HCT116 (cell line): Measurements from ENCODE around the gene CD84. TPM values are rescaled to one million over a fixed set of nuclear protein-coding genes. Genes with fewer than 3 reads are reported as not detected.
A peak's percentile ranks its signal among the peaks of the same experiment; 100 is the strongest.

Source experiments
- ATAC-seq: fragments of 200-7000 bp; cut with Tn5 transposase; 2 replicates; pipeline ENCODE4 v1.9.1; 2020; ENCODE audit warnings: mild to moderate bottlenecking, moderate library complexity
- BruUV-seq: library from RNA; stranded (reverse); fragments of 400-500 nt; replicated peaks from 2 replicates; lab custom pipeline; 2021; lab: Mats Ljungman, UMichigan
- CTCF ChIA-PET: fragments of 300-600 bp; sonication (Branson Sonifier 250); formaldehyde crosslinking; loops from one replicate; lab custom pipeline; 2021; ENCODE audit warnings: antibody characterized with exemption; lab: Charles Lee
- POLR2A ChIA-PET: fragments of 300-600, 350-600 bp; sonication (Branson Sonifier 250); formaldehyde crosslinking; loops from one replicate; lab custom pipeline; 2021; ENCODE audit warnings: antibody characterized with exemption; lab: Charles Lee
- RAD21 ChIA-PET, 2 experiments: fragments of 300-600 bp; sonication (Branson Sonifier 250); formaldehyde crosslinking; loops; one replicate each; lab custom pipeline; 2023; ENCODE audit warnings: low total read pairs in 2 of 2; ENCODE audit not compliant: uncharacterized antibody in 2 of 2, unreplicated experiment in 2 of 2, low non-redundant PET in 1 of 2; lab: Charles Lee
- DNase-seq: peaks from one replicate; pipeline ENCODE4 v3.0.0-alpha.2; 2010; ENCODE audit warnings: low read depth, low spot score
- H2AFZ ChIP-seq: fragments of 200-600 bp; shearing (Covaris generic), sonication (generic); 2 replicates; pipeline ENCODE4 v1.6.1; 2017; ENCODE audit warnings: low read depth, mixed run types, mixed read lengths, antibody characterized with exemption, low read length; ENCODE audit not compliant: poor library complexity, severe bottlenecking
- H3K27ac ChIP-seq: 2 replicates; pipeline ENCODE4 v1.5.1; 2012; ENCODE audit warnings: low read depth, low read length
- H3K27me3 ChIP-seq: fragments of 200-600 bp; sonication (generic); 2 replicates; pipeline ENCODE4 v1.6.1; 2016; ENCODE audit warnings: mixed run types, low read length, mixed read lengths; ENCODE audit not compliant: insufficient read depth
- H3K36me3 ChIP-seq, 2 experiments: fragments of 200-500 bp in 1 of 2; fragments of 200-600 bp in 1 of 2; sonication (Bioruptor generic) in 1 of 2; sonication (generic) in 1 of 2; 2 replicates each; pipeline versions ENCODE4 v1.5.1 to v1.6.1; 2014 to 2016; ENCODE audit warnings: low read length in 2 of 2, inconsistent platforms in 1 of 2, mixed read lengths in 1 of 2, mixed run types in 1 of 2; ENCODE audit not compliant: insufficient read depth in 2 of 2, control insufficient read depth in 1 of 2
- H3K4me1 ChIP-seq, 2 experiments: fragments of 200-600 bp in 1 of 2; sonication (generic) in 1 of 2; 2 replicates each; pipeline versions ENCODE4 v1.5.1 to v1.6.1; 2012 to 2017; ENCODE audit warnings: low read length in 2 of 2, inconsistent platforms in 1 of 2, mild to moderate bottlenecking in 1 of 2, mixed read lengths in 1 of 2, mixed run types in 1 of 2, moderate library complexity in 1 of 2; ENCODE audit not compliant: insufficient read depth in 2 of 2, control insufficient read depth in 1 of 2
- H3K4me2 ChIP-seq: fragments of 200-600 bp; sonication (generic); 2 replicates; pipeline ENCODE4 v1.6.1; 2017; ENCODE audit warnings: mixed run types, low read length, mixed read lengths
- H3K4me3 ChIP-seq, 2 experiments: fragments of 200-600 bp in 1 of 2; sonication (generic) in 1 of 2; replicated peaks in 1 of 2; 2 replicates each; pipeline ENCODE4 v1.5.1; 2011 to 2016; ENCODE audit warnings: low read length in 2 of 2, control low read depth in 1 of 2, low read depth in 1 of 2, mild to moderate bottlenecking in 1 of 2, mixed read lengths in 1 of 2, mixed run types in 1 of 2
- H3K79me2 ChIP-seq: fragments of 200-600 bp; sonication (generic); 2 replicates; pipeline ENCODE4 v1.6.1; 2017; ENCODE audit warnings: mild to moderate bottlenecking, mixed run types, low read length, moderate library complexity, mixed read lengths; ENCODE audit not compliant: insufficient read depth
- H3K9ac ChIP-seq: fragments of 200-600 bp; sonication (generic); 2 replicates; pipeline ENCODE4 v1.6.1; 2016; ENCODE audit warnings: low read length, mixed read lengths
- H3K9me2 ChIP-seq: fragments of 200-600 bp; sonication (generic), shearing (Covaris generic); 2 replicates; pipeline ENCODE4 v1.6.1; 2017; ENCODE audit warnings: mixed run types, mild to moderate bottlenecking, moderate library complexity; ENCODE audit not compliant: insufficient read depth
- H3K9me3 ChIP-seq, 2 experiments: fragments of 200-500 bp in 1 of 2; fragments of 200-600 bp in 1 of 2; sonication (Bioruptor generic) in 1 of 2; sonication (generic) in 1 of 2; 2 replicates each; pipeline ENCODE4 v1.6.1; 2014 to 2017; ENCODE audit warnings: low read length in 2 of 2, mixed read lengths in 2 of 2, inconsistent platforms in 1 of 2, low read depth in 1 of 2, mild to moderate bottlenecking in 1 of 2, mixed run types in 1 of 2, moderate library complexity in 1 of 2; ENCODE audit not compliant: control insufficient read depth in 1 of 2, insufficient read depth in 1 of 2
- H4K20me1 ChIP-seq: fragments of 200-600 bp; sonication (generic), shearing (Covaris generic); 2 replicates; pipeline ENCODE4 v1.6.1; 2017; ENCODE audit warnings: mixed run types, mild to moderate bottlenecking, moderate library complexity; ENCODE audit not compliant: insufficient read depth
- ATF3 ChIP-seq: IDR thresholded peaks from 2 replicates; pipeline ENCODE4 v1.6.1; 2012
- CEBPB ChIP-seq: IDR thresholded peaks from 2 replicates; pipeline ENCODE4 v1.6.1; 2012; ENCODE audit warnings: low read depth
- CTCF ChIP-seq, 3 experiments: fragments of 200-600 bp in 1 of 3; sonication (generic) in 1 of 3; IDR thresholded peaks in 2 of 3; conservative IDR thresholded peaks in 1 of 3; 2 replicates each; pipeline ENCODE4 v1.5.1; 2012 to 2017; ENCODE audit warnings: low read depth in 2 of 3, low read length in 2 of 3, antibody characterized with exemption in 1 of 3, borderline replicate concordance in 1 of 3, control low read depth in 1 of 3, mild to moderate bottlenecking in 1 of 3, mixed read lengths in 1 of 3, mixed run types in 1 of 3, moderate library complexity in 1 of 3; ENCODE audit not compliant: insufficient read depth in 1 of 3
- EZH2phosphoT487 ChIP-seq: fragments of 200-600 bp; IDR thresholded peaks from 2 replicates; pipeline ENCODE4 v1.6.1; 2018; ENCODE audit warnings: antibody characterized with exemption, borderline replicate concordance
- FOSL1 ChIP-seq: IDR thresholded peaks from 2 replicates; pipeline ENCODE4 v1.6.1; 2012; ENCODE audit warnings: low read depth
- POLR2A ChIP-seq: IDR thresholded peaks from 2 replicates; pipeline ENCODE4 v1.7.0; 2011; ENCODE audit warnings: borderline replicate concordance; ENCODE audit not compliant: insufficient read depth, insufficient read length; ENCODE audit errors: extremely low read depth
- POLR2AphosphoS5 ChIP-seq: IDR thresholded peaks from 2 replicates; pipeline ENCODE4 v1.6.1; 2011; ENCODE audit warnings: mild to moderate bottlenecking, low read depth, low read length, moderate library complexity
- RAD21 ChIP-seq: IDR thresholded peaks from 2 replicates; pipeline ENCODE4 v1.6.1; 2012; ENCODE audit warnings: low read depth, mild to moderate bottlenecking
- SIN3A ChIP-seq: IDR thresholded peaks from 2 replicates; pipeline ENCODE4 v1.6.1; 2012; ENCODE audit warnings: low read depth
- TCF7L2 ChIP-seq: IDR thresholded peaks from 2 replicates; pipeline ENCODE4 v1.7.0; 2011; ENCODE audit warnings: borderline replicate concordance, inconsistent platforms; ENCODE audit not compliant: insufficient read depth, insufficient read length; ENCODE audit errors: extremely low read depth
- YY1 ChIP-seq: IDR thresholded peaks from 2 replicates; pipeline ENCODE4 v1.6.1; 2011; ENCODE audit warnings: low read length, low read depth, moderate library complexity, mild to moderate bottlenecking; ENCODE audit not compliant: insufficient replicate concordance; ENCODE audit errors: extremely low read depth
- ZBTB33 ChIP-seq: IDR thresholded peaks from 2 replicates; pipeline ENCODE4 v1.6.1; 2011; ENCODE audit warnings: mild to moderate bottlenecking, low read length, moderate library complexity; ENCODE audit not compliant: insufficient replicate concordance; ENCODE audit errors: extremely low read depth
- ZFX ChIP-seq: fragments of 450-650 bp; IDR thresholded peaks from 2 replicates; pipeline ENCODE4 v1.6.1; 2017
- ZNF274 ChIP-seq: fragments of 200-500 bp; sonication (Bioruptor generic); IDR thresholded peaks from 2 replicates; pipeline ENCODE4 v1.6.1; 2014; ENCODE audit warnings: mild to moderate bottlenecking, low read depth, low read length, inconsistent platforms
- intact Hi-C: fragments of 100-400 bp; cut with micrococcal nuclease; formaldehyde crosslinking; loops from 2 replicates; pipeline ENCODE4 v1.10.0; 2022
- total RNA-seq: library from RNA; stranded (reverse); gene quantifications from one replicate; pipeline ENCODE4 v1.2.1, GENCODE V29; 2021; ENCODE audit not compliant: unreplicated experiment

The CD84 gene
- total RNA-seq, 1 experiment from 2014 or later = 0.02 TPM

GRCh38 chr1:160607011-160607671, 27.8 kb upstream of the CD84 start:
- H3K27ac ChIP-seq = no peak overlapping the region
- no peaks in the 10 kb centered on the region for H3K36me3 ChIP-seq
- ChIA-PET RAD21 (interaction anchor here (1.0 to 1.4 kb wide), 2 partner anchors 63 to 178 kb away, joined by 3 to 5 read pairs; no protein-coding TSS in a partner anchor), POLR2A (no interaction called here), CTCF (interaction anchor here (0.8 to 2.7 kb wide), 3 partner anchors 12 to 178 kb away, joined by 3 to 17 read pairs (median 8); no protein-coding TSS in a partner anchor)
- no peaks in the 10 kb centered on the region for H4K20me1 ChIP-seq
- H2AFZ ChIP-seq = peak overlapping the region; percentile 55
- H3K9me3 ChIP-seq = no peaks in the 10 kb centered on the region
- no peaks in the 10 kb centered on the region for H3K79me2 ChIP-seq
- peaks cover 34% of the 10 kb centered on the region; the same call in 1 of the 2 replicates for H3K27me3 ChIP-seq
- TF ChIP-seq ATF3 (no peak), ZFX (no peak), SIN3A (no peak), CTCF (IDR thresholded peaks at IDR 0.05 in 2 of 3, conservative IDR thresholded peaks at IDR 0.05 in 1 of 3; ENCODE audit: borderline replicate concordance in 1 of 3, insufficient read depth in 1 of 3, low read depth in 2 of 3, low read length in 2 of 3) (peak; percentile 65 to 90 (median 87)), ZNF274 (no peak), RAD21 (peak; percentile 91), ZBTB33 (no peak), CEBPB (no peak), POLR2AphosphoS5 (no peak), EZH2phosphoT487 (no peak), POLR2A (no peak), FOSL1 (no peak), YY1 (no peak), TCF7L2 (no peak)
- no peaks in the 10 kb centered on the region for H3K9me2 ChIP-seq
- H3K4me2 ChIP-seq = no peak overlapping the region
- H3K4me1 ChIP-seq = no peaks in the 10 kb centered on the region
- intact Hi-C loops = loop anchor here (1.0 to 5.0 kb wide), 3 partner anchors 61 to 505 kb away; no protein-coding TSS in a partner anchor
- peak; percentile 68 for DNase-seq
- BruUV-seq = no TSS peak
- peak; percentile 92 for ATAC-seq
- H3K9ac ChIP-seq = no peak overlapping the region
- H3K4me3 ChIP-seq = no peak overlapping the region
